ENCODE results near the gene SNURF. TPM values are rescaled to one million over a fixed set of nuclear protein-coding genes. Genes with fewer than 3 reads are reported as not detected.
"Not testable (repeated sequence)": the region's sequence is repeated elsewhere in the genome, so short reads cannot be mapped to it uniquely, and the experiment has no call there.

Gene SNURF
- total RNA-seq, 1 experiment from 2014 or later, result 2.3 TPM

DNA sequence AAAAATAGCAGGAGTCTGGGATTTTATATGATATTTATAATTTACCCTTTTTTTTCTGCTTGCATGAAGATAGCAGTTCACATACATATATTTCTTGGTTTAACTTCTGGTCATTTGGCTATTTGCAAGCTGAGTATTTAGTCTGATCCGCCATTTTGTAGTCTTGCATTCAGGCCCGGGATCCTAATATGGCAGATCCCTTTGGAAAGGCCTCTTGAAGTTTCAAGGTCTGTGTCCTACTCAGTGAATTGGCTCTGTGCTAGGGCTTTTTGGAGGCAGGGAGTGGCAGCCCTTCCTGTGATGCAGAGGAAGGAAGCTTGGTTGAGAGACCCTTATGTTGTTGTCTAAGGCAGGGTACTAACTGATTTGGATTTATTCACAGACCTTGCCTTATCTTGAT, 2.9 kb downstream of the SNURF start:
- in situ Hi-C loops (cut with HindIII; ENCODE audit: low pct_unique_long_range_greater_than_20kb, low sequenced_read_pairs), result no loop called here
- no peak for DNase-seq (ENCODE audit: low read depth, low spot score)

- DNase-seq (ENCODE audit: low read depth, low spot score), result no peak
- in situ Hi-C loops (cut with HindIII; ENCODE audit: low pct_unique_long_range_greater_than_20kb, low sequenced_read_pairs), result no loop called here
Measured at GRCh38 chr15:24961967-24962366, 7.2 kb downstream of the SNURF start.

DNA sequence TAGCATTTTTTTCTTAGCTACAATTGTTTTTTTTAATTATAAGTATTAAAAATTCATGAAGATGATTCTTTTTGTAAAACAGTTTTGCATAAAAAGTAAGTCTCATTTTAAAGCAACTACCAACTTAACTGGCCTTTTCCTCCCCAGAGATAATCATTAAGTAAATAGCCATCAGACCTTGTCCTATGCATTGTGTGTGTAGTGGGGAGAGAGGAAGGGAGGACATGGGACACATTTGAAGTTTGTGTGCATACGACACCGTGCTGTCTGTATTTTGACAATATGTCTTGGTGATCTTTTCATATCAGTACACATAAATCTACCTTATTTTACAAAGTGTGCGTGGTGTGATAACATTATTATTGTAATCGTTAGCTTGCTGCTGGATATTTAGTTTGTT, 8.1 kb downstream of the SNURF start:
- in situ Hi-C loops (cut with HindIII; ENCODE audit: low pct_unique_long_range_greater_than_20kb, low sequenced_read_pairs), result no loop called here
- DNase-seq (ENCODE audit: low read depth, low spot score), result no peak

DNA sequence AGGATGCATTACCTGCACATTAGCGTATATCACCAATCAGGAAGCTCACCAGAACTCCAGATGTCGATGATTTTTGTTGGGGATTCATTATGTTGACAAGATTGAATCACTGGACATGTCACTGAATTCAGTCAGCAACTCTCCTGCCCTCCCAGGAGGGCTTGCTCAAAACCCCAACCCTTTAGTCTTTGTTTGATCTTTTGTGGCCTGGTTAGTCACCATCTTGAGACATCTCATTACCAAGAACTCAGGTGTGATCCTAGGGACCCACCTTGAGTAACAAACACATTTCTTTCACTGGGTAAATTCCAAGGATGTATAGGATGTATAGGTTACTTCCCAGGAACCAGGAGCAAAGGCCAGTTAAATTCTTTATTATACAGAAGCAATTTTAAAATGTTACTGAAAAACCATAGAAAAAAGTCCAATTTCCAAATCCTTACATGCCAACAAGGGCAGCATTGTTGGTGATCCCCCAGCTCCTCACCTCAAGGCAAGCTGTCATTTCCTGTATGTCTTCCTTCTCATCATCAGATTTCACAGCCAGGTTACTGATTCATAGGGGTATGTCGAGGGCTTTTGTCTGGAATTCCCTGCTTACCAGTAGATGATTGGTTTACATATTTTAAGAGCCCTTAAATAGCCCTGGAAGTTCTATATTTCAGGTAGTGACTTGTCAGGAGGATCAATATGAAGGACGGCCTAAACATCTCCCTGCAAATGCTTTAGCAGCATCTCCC, 11.7 kb downstream of the SNURF start:
- in situ Hi-C loops (cut with HindIII; ENCODE audit: low pct_unique_long_range_greater_than_20kb, low sequenced_read_pairs), result no loop called here
- no peak for DNase-seq (ENCODE audit: low read depth, low spot score)

- DNase-seq (ENCODE audit: low read depth, low spot score), result no peak
- in situ Hi-C loops (cut with HindIII; ENCODE audit: low pct_unique_long_range_greater_than_20kb, low sequenced_read_pairs), result no loop called here
Measured at GRCh38 chr15:24971052-24971451, 16.3 kb downstream of the SNURF start.

DNA sequence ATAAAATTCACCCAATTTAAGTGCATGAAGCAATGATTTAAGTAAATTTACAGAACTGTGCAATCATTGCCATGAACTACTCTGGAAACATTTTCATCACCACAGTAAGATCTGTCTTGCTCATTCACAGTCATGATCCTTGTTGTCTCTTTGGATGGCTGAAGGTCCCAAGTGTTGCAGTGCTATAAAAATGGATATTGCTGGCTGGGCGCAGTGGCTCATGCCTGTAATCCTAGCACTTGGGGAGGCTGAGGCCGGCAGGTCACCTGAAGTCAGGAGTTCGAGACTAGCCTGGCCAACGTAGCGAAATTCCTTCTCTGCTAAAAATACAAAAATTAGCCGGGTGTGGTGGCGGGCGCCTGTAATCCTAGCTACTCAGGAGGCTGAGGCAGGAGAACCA, 17.0 kb downstream of the SNURF start:
- in situ Hi-C loops (cut with HindIII; ENCODE audit: low pct_unique_long_range_greater_than_20kb, low sequenced_read_pairs), result no loop called here
- no peak for DNase-seq (ENCODE audit: low read depth, low spot score)

GRCh38 chr15:24972707-24973106, 17.9 kb downstream of the SNURF start:
- in situ Hi-C loops (cut with HindIII; ENCODE audit: low pct_unique_long_range_greater_than_20kb, low sequenced_read_pairs); DNase-seq (ENCODE audit: low read depth, low spot score): not testable (repeated sequence)

- DNase-seq (ENCODE audit: low read depth, low spot score), result no peak
- in situ Hi-C loops (cut with HindIII; ENCODE audit: low pct_unique_long_range_greater_than_20kb, low sequenced_read_pairs), result no loop called here
Measured at GRCh38 chr15:24976932-24977331, 22.1 kb downstream of the SNURF start.

DNA sequence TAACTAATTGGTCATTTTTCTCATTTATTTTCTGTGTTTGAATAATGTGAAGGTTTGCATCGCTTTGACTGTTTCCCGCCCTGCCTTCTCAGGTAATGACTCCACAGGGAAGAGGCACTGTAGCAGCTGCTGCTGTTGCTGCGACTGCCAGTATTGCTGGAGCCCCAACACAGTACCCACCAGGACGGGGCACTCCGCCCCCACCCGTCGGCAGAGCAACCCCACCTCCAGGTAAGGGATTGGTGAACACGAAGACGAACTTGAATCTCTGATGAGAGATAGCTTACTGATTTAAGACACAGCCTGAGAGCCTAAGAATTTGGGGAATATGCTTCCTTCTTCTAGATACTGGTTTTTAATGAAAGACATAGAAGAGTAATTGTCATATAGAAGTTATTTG, 22.9 kb downstream of the SNURF start:
- DNase-seq (ENCODE audit: low read depth, low spot score), result no peak
- in situ Hi-C loops (cut with HindIII; ENCODE audit: low pct_unique_long_range_greater_than_20kb, low sequenced_read_pairs), result no loop called here

- in situ Hi-C loops (cut with HindIII; ENCODE audit: low pct_unique_long_range_greater_than_20kb, low sequenced_read_pairs), result no loop called here
- DNase-seq (ENCODE audit: low read depth, low spot score), result no peak
Measured at GRCh38 chr15:24985224-24985623, 30.4 kb downstream of the SNURF start.

- in situ Hi-C loops (cut with HindIII; ENCODE audit: low pct_unique_long_range_greater_than_20kb, low sequenced_read_pairs), result no loop called here
- no peak for DNase-seq (ENCODE audit: low read depth, low spot score)
Measured at GRCh38 chr15:24986653-24987052, 31.9 kb downstream of the SNURF start.

Small RNA genes lying within 50 kb of the gene (small RNA-seq; reads per million reads assigned to genes)
- 0 reads per million in 2 experiments for gene AC090602.1
- 0 reads per million in 2 experiments for gene AC124312.4
- gene AC124312.5, result 0 reads per million in 2 experiments

Other genes with a start within 250 kb of the SNURF start
- gene SNRPN, start within 50 bp of the SNURF start, total RNA-seq (2014; rRNA removed; shearing (Covaris generic)), result 73.5 and 76.8 TPM in 2 replicates